CD1c-positive myeloid dendritic cell (primary cell): ENCODE measurements around the gene MOCOS.
"Not testable (repeated sequence)": the region's sequence is repeated elsewhere in the genome, so short reads cannot be mapped to it uniquely, and the experiment has no call there.

Experiments used
- DNase-seq: peaks from one replicate; pipeline ENCODE4 v3.0.0-alpha.2; 2016; ENCODE audit errors: extremely low spot score

Gene MOCOS

DNA sequence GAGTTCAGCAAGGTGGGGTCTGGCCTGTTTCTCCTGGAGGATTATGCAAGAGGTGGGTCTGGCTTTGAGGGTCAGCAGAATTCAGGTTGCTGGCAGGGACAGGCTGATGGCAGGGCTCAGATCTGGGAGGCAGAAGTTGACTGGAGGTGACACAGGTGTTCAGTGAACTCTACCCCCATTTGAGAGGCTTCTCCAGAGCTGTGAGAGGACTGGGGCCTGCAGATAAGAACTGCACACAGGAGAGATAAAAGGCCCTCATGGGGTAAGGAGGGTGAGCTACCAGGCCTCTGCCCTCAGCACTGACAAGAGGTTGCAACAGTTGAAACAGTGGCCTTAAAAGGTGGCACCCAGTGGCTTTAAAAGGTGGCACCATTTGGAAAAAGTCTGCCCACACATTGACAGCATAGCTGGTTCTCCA lies 13.1 kb downstream of the MOCOS start:
- no peak for DNase-seq

DNA sequence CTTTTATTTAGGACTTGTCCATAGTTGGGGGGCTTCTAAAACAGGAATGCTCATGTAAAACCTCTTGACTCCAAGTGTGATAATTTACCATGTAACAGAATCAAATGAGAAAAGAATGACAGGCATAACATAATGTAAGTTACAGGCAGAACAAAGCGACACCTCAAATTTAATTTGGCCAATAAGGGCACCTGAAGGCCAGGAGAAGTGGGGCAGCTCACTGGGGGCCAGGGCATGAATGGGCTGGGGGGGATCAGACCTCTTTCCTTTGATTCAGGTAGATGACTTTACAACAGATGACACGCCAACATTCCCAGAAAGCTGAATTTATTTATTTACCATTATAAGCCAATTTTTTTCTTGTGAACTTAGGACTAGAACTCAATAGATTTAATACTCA lies 14.5 kb downstream of the MOCOS start:
- DNase-seq: no peak

DNA sequence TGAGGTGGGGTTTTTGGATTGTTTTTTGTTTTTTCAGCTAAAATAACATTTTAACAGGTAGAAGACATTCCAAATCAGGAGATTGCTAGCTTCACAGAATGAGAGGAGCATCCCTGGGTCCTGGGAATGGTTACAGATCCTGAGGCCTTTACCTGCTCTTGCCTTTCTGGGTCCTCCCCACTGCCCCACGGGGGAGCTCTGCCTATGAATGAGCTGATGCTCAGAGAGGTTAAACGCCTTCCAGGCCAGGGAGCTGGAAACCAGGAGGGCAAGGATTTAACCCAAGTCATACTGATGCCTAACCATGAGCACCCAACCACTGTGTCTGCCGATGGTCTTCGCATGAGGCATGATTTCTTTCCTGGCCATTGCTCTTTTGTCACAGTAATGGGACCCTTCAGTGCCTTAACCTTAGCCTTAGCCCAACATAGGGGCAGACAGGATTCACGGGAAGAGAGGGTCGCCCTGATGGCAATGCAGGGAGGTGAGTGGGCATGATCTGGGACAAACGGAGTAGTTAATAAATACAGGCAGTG lies 16.1 kb downstream of the MOCOS start:
- no peak for DNase-seq

DNA sequence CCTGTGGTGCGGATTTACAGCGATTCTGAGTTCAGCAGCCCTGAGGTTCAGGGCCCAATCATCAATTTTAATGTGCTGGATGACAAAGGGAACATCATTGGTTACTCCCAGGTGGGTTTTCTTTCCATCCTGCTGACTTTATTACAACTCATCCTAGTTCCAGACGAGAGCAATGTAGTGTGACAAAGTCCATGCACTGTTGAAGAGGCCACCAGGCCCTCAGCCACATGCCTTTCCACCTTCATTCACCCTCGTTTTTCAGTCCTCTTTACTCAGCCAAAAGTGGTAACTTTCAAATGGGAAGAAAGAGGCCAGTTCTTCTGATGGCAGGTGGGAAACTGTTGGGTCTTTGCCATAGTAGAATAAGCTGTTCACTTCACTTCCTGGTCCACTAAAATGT lies 17.9 kb downstream of the MOCOS start:
- no peak for DNase-seq

DNA sequence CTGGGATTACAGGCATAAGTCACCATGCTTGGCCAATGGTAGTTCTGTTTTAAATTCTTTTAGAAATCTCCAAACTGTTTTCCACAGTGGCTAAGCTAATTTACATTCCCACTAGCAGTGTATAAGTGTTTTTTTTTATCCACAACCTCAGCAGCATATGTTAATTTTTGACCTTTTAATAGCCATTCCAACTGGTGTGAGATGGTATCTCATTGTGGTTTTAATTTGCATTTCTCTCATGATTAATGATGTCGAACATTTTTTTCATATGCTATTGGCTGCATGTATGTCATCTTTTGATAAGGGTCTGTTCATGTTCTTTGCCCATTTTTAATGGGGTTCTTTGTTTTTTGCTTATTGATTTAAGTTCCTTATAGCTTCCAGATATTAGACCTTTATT lies 20.0 kb downstream of the MOCOS start:
- no peak for DNase-seq

DNA sequence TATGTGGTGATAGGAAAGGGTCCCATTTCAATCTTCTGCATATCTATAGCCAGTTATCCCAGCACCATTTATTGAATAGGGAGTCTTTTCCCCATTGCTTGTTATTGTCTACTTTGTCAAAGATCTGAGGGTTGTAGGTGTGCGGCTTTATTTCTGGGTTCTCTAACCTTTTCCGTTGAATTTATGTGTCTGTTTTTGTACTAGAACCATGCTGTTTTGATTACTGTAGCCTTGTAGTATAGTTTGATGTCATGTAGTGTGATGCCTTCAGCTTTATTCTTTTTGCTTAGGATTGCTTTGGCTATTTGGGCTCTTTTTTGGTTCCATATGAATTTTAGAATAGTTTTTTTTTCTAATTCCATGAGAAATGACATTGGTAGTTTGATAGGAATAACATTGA lies 20.7 kb downstream of the MOCOS start:
- not testable (repeated sequence) for DNase-seq

DNA sequence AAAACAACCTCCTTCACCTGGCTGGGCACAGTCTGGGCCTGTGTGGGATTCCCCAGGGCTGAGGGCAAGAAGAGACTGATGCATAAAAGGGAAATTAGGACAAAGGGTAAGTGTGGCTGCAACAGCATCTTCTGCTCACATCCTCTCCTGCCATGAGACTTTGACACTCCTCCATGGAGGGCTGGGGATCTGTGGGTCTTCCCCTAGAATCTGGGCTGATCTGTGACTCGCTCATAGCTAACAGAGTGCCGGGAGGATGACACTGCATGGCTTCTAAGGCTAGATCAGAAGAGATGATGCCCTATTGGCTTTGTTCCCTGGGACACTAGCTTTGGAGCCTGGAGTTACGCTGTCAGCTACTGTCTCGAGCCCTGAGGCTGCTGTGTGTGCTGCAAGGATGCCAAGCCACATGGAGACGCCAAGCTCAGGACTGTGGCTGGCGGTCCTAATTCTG lies 24.3 kb downstream of the MOCOS start:
- DNase-seq: no peak

DNA sequence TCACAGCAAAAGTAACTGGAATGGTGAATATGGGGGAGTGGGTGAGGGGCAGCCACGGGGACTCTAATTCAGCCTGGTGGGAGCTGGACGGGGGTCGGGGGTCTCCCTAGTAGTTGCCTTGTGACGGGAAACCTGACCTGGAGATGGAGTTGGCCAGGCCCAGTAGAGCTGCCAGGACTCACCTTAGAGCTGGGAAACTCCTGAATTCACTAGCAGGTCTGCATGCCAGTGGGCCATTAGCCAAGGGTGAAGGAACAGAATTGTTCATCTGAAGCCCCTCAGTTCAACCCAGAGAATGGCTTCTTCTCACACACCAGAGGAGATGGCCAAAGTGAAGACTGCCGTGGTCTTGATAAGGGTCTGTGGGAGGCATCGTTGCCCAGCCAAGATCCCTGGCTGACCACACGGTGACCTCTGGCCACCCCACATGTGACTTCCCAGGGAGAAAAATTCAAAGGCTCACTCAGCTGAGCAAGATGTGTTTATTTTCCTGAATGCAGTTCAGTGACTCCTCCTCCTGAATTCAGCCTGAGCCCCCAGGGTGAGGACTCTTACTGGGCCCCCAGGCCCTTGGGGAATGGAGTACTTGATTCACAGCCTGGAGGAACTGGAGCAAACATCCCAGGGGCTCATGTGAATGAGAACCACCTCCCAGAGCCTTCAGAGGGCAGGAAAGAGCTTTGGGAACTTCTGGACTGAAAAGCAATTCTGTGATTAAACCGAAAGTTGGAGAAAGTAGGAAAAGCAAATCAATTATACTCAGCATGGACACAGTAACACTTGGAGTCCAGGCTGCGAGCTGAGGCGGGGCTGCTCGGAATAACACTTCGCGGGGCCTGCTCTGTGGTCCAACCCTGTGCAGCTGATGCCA lies 25.2 kb downstream of the MOCOS start:
- no peak for DNase-seq

DNA sequence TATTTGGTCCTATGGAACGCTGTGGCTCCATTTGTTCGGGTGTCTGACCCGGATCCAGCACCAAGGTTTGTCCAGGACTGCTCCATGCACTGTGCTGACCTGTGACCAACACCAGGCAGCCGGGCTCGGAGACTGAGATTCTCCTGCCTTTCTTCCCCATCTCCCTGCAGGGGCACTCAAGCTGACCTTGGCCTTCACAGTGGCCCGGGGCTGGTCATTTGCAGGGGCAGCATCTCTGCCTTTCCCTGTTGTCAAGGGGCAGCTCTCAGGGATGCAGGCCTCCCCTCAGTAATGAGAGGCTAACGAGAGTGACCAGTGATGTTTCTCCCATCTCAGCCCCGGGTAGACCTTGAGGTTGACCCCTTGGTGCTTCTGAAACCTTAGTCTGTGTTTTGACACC lies 27.5 kb downstream of the MOCOS start:
- no peak for DNase-seq

DNA sequence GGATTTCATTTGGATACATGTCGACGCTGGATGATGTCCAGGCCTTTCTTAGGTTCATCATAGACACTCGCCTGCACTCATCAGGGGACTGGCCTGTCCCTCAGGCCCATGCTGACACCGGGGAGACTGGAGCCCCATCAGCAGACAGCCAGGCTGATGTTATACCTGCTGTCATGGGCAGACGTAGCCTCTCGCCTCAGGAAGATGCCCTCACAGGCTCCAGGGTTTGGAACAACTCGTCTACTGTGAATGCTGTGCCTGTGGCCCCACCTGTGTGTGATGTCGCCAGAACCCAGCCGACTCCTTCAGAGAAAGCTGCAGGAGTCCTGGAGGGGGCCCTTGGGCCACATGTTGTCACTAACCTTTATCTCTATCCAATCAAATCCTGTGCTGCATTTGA lies 28.3 kb downstream of the MOCOS start:
- DNase-seq: no peak

DNA sequence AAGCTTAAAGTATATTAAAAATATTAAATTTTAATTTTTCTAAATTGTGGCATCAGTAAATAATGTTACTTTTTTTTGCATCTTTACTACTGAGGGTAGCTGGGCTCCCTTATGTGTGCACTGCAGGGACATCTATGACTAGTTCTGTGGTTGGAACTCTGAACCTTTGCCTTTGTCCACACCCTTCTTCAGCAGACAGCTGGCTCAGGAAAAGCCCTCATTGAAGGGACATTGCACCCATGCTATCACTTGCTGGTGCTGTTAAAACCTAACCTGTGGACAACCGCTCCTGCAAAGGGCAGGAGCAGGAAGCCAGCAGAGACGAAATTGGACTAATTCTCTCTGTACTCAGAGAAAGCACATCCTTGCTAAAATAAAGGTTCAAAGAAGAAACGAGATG lies 30.1 kb downstream of the MOCOS start:
- no peak for DNase-seq

DNA sequence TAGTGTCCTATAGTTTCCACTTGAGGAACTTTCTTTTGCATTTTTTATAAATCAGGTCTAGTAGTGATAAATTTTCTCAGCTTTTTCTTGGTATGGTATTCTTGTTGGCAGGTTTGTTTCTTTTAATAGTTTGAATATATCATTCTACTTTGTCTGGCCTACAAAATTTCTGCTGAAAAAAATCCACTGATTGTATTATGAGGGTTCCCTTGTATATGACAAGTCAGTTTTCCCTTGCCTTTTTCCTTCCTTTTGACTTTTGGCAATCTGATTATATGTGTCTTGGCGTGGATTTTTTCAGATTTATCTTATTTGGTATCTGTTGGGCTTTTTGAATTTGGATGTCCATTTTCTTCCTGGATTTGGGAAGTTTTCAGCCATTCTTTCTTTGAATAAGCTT lies 41.9 kb downstream of the MOCOS start:
- DNase-seq: no peak

DNA sequence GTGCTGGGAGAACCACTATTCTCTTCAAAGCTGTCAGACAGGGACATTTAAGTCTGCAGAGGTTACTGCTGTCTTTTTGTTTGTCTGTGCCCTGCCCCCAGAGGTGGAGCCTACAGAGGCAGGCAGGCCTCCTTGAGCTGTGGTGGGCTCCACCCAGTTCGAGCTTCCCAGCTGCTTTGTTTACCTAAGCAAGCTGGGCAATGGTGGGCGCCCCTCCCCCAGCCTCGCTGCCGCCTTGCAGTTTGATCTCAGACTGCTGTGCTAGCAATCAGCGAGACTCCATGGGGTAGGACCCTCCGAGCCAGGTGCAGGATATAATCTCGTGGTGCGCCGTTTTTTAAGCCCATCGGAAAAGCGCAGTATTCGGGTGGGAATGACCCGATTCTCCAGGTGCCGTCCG lies 53.2 kb downstream of the MOCOS start:
- DNase-seq: not testable (repeated sequence)

DNA sequence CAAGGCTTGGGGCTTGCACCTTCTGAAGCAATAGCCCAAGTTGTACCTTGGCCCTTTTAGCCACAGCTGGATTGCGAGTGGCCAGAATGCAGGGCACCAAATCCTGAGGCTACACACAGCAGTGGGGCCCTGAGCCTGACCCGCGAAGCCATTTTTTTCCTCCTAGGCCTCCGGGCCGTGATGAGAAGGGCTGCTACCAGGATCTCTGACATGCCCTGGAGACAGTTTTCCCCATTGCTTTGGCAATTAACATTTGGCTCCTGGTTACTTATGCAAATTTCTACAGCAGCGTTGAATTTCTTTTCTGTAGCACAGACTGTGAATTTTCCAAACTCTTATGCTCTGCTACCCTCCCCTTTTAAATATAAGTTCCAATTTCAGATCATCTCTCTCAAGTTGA lies 54.5 kb downstream of the MOCOS start:
- no peak for DNase-seq

DNA sequence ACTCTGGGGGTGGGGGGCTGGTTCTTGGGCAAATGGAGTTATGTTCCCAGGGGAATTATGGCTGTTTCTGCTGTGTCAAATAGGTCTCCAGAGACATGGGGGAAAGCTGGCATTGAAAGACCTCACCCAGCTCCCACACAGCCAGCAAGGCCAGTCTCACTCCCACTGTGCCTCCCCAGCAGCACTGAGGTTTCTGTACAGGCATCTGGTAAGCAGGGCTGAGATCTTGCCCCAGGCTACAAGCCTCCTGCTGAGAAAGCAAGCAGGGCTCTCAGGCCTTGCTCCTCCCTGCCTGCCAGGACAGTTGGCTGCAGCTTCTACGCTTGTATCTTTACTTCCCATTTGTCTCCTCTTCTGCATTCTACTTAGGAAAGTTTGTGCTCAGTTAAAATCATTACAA lies 59.7 kb downstream of the MOCOS start:
- DNase-seq: no peak

DNA sequence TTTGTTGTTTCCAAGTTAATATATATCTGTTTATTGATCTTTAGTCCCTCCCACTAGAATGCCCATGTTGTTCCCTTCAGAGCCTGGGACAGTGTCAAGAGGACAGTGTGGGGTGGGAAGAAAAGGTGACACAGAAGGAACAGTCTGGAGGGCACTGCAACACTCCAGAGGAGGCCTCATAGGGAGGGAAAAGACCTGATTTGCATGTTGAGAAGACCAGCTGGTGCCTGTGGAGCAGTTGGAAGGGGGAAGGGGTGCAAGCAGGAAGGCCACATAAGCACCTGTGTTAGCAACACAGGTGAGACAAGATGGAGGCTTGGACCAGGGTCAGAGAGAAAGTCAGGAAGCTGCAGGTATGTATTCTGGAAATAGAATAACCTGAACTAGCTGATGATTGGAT lies 62.1 kb downstream of the MOCOS start:
- DNase-seq: no peak

DNA sequence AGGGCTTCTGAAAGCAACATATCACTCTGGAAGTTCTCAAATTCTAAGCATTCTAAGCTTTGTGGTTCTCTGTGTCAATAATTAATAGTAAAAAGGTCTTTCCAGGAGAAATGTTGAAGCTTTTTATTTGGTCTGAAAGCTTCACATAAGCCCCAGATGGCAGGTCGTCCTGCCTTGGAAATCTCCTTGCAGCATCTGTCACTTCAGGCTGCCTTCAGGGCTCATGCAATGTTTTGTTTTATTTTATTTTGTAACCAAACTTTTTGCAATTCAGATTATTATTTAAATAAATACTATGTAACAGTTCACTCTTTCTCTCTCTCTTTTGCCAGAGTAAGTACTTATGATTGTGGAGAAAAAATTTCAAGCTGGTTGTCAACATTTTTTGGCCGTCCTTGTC lies 63.5 kb downstream of the MOCOS start:
- no peak for DNase-seq

DNA sequence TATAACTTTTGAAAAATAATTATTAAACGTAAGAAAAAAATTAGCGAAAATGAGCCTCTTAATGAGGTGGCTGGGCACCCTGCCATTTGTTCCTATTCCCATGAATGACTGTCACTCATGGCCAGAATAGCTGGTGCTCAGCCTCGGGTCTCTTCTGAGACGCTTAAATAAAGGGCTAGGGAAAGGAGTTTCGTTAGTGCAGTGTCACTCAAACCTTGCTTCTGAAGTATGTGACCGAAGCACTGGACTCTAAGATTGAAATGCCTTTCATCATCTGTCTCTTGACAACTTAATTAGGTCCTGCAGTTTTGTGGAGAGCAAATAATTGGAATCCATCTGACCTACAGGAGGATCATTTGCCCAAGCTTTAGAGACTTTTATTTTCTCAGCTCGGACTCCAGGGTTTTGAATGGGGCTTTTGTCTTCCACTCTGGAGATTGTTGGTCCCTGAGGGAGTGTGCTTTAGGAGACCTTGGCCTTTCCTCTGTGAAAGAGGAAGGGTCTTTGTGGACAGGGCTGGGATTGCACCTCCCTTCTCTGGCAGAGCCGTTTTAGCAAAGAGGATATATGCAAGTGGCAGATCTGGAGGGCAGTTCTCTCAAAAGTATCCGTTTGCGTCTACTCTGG lies 67.9 kb downstream of the MOCOS start:
- DNase-seq: no peak

DNA sequence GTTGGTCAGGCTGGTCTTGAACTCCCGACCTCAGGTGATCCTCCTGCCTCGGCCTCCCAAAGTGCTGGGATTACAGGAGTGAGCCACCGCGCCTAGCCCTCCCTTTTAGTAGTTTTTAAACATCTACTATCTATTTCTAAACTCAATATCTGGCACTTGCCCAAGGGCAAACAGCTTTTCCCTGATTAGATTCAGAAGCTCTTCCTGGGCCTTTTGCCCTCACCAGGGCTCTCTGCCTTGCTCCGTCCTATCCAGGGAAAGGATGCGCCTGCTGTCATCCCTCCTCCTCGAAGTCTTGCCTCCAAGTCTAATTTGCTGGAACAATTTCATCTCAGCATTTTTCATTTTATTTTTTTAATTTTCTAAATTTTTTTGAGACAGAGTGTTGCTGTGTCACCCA lies 68.8 kb downstream of the MOCOS start:
- DNase-seq: no peak

DNA sequence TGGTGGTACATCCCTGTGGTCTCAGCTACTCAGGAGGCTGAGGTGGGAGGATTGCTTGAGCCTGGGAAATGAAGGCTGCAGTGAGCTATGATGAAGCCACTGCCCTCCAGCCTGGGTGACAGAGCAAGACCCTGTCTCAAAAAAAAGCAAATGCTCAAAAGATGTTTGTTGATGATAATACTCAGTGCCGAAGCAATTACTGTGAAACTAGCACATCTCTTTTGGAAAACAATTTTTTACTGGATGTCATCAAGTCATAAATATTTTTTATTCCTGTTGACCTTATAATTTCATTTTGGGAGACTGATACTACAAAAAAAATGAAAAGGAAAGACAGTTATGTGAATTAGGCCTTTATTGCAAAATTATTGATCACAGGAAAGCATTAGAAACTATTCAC lies 75.7 kb downstream of the MOCOS start:
- DNase-seq: no peak

DNA sequence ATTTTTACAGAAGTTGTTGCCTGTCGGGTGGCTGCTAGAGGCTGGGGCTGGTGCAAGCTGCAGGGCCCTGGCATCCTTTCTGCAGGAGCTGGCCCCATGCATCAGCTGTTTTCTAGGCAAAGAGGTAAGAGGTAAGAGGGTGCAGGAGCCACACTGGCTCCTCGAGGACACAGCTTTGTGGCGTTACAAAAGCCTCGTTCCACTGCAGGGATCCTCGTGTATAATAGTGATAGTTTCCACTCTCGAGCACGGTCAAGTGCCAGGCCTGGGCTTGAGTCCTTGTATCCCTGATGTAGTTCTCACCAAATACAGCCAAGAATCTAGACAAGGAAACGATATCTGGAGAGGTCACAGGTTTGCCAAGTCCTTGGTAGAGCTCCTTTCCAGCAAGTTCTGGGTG lies 77.0 kb downstream of the MOCOS start:
- DNase-seq: no peak

DNA sequence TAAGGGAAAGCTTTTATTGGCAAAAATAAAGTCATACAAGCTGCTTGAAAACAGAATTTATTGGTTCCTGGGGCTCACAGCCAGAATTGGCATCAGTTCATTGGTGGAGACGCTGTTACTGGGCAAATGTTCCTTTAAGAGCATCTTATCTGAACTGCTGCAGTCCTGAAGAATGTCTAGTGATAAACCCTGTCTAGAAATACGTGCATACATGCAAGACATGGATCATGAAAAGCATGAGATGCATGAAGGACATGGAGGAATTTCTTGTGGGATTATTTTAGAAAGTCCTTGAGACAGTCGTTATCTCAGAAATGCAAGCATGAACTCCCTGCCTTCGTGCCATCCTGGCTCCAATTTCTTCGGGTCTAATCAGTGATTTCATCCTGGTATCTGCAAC lies 77.7 kb downstream of the MOCOS start:
- DNase-seq: no peak

DNA sequence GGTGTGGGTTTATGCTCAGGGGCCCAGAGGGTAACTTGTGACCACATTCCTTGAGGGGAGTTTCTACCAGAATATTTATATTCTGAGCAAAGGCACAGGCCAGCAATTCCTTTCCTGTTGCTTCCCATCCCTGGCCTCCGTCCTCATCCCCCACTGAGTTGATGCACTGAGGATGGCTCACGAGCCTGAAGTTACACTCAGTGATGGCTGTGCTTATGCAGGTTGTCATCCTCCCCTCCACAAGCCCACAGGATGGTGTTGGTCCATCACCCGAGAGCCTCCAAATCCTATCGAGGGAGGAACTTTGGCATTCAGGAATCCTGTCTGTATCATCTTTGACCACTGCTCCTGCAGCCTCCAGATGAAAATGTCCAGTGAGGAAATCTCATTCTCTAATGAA lies 81.9 kb downstream of the MOCOS start:
- DNase-seq: no peak
